Lung (tissue), 16 donors: Measurements from ENCODE around the gene MRPS11. TPM values are rescaled to one million over a fixed set of nuclear protein-coding genes. Genes with fewer than 3 reads are reported as not detected.

ENCODE experiments used
- ATAC-seq: fragments of 200-7000 bp; cut with Tn5 transposase; one replicate; pipeline ENCODE4 v1.9.1; 2020; ENCODE audit warnings: moderate number of reproducible peaks; ENCODE audit not compliant: insufficient read depth, low FRiP score
- DNase-seq, 3 donors: peaks; one replicate each; pipeline ENCODE4 v3.0.0-alpha.2; 2013 to 2017
- H3K27ac ChIP-seq, 2 donors: one replicate each; pipeline ENCODE4 v1.5.1; 2013; ENCODE audit warnings: mild to moderate bottlenecking in 2 of 2, moderate library complexity in 2 of 2, control low read depth in 1 of 2, inconsistent platforms in 1 of 2, low read depth in 1 of 2, low read length in 1 of 2
- H3K27me3 ChIP-seq, 3 donors: one replicate each; pipeline ENCODE4 v1.5.1; 2013; ENCODE audit warnings: low read length in 2 of 3; ENCODE audit not compliant: control insufficient read depth in 3 of 3, insufficient read depth in 3 of 3
- H3K36me3 ChIP-seq, 4 donors: one replicate each; pipeline ENCODE4 v1.5.1; 2013; ENCODE audit warnings: low read length in 4 of 4, mild to moderate bottlenecking in 1 of 4, moderate library complexity in 1 of 4; ENCODE audit not compliant: control insufficient read depth in 4 of 4, insufficient read depth in 4 of 4
- H3K4me1 ChIP-seq, 5 donors: one replicate each; pipeline ENCODE4 v1.5.1; 2013; ENCODE audit warnings: low read length in 5 of 5, mild to moderate bottlenecking in 2 of 5, moderate library complexity in 1 of 5; ENCODE audit not compliant: control insufficient read depth in 5 of 5, insufficient read depth in 5 of 5
- H3K4me3 ChIP-seq: one replicate; pipeline ENCODE4 v1.5.1; 2013; ENCODE audit warnings: mild to moderate bottlenecking, control low read depth, moderate library complexity
- H3K9ac ChIP-seq, 2 donors: one replicate each; pipeline ENCODE4 v1.5.1; 2013; ENCODE audit warnings: low read length in 2 of 2, control low read depth in 1 of 2; ENCODE audit not compliant: insufficient read depth in 1 of 2
- H3K9me3 ChIP-seq, 4 donors: one replicate each; pipeline ENCODE4 v1.5.1; 2013; ENCODE audit warnings: low read length in 3 of 4, mild to moderate bottlenecking in 1 of 4, moderate library complexity in 1 of 4; ENCODE audit not compliant: control insufficient read depth in 4 of 4, insufficient read depth in 3 of 4
- CTCF ChIP-seq: IDR thresholded peaks from 2 replicates; pipeline ENCODE4 v1.5.1; 2012; ENCODE audit warnings: mild to moderate bottlenecking; ENCODE audit errors: control extremely low read depth, extremely low read depth
- WGBS, 2 donors: extraction: QIAGEN DNeasy Blood & Tissue Kit; methylation state at CpG; one replicate each; pipeline ENCODE4 v1.1.7; 2013; 5-methylcytosine and 5-hydroxymethylcytosine counted together
- long read RNA-seq, 5 donors: transcript quantifications; one replicate each; lab custom pipeline, GENCODE V29; 2026
- polyA plus RNA-seq, 2 donors: library from polyadenylated mRNA; stranded (reverse); fragments of 200-250 nt; gene quantifications; one replicate each; pipeline ENCODE4 v1.2.1, GENCODE V29; 2013
- total RNA-seq, 2 donors: library from RNA; depleted of rRNA in 1 of 2; stranded (reverse); fragments of >200 nt in 1 of 2; gene quantifications; one replicate each; pipeline ENCODE4 v1.2.1, GENCODE V29; 2014 to 2021
- donor health status: control.
- donor health status: control.
- donor health status: Bipolar disorder and iron deficiency.
- donor health status: healthy.
- donor health status: DM: yes; HTN: yes; CAD: no.

Gene MRPS11
- total RNA-seq (10 to 100 TPM; 31.2 to 38.6 TPM), polyA plus RNA-seq (10 to 100 TPM; 36.6 to 43.4 TPM)
- long read RNA-seq, donor 1, transcript MRPS11-201 (6 exons, 3,644 nt) = major isoform, 10 of 20 reads
- long read RNA-seq, donor 1, partial matches to known transcripts = 0 of 20 reads
- long read RNA-seq, donor 1, other reads (novel, unspliced or antisense) = 8 of 20 reads
- long read RNA-seq, donor 2, transcript MRPS11-201 (6 exons, 3,644 nt) = major isoform, 5 of 7 reads
- long read RNA-seq, donor 2, partial matches to known transcripts = 0 of 7 reads
- long read RNA-seq, donor 2, other reads (novel, unspliced or antisense) = 0 of 7 reads
- long read RNA-seq, donor 3, partial matches to known transcripts = 0 of 8 reads
- long read RNA-seq, donor 3, other reads (novel, unspliced or antisense) = 0 of 8 reads
- long read RNA-seq, donor 4, transcript MRPS11-201 (6 exons, 3,644 nt) = major isoform, 6 of 10 reads
- long read RNA-seq, donor 4, partial matches to known transcripts = 0 of 10 reads
- long read RNA-seq, donor 4, other reads (novel, unspliced or antisense) = 0 of 10 reads
- long read RNA-seq, donor 5, transcript MRPS11-201 (6 exons, 3,644 nt) = major isoform, 13 of 23 reads
- long read RNA-seq, donor 5, partial matches to known transcripts = 0 of 23 reads
- long read RNA-seq, donor 5, other reads (novel, unspliced or antisense) = 10 of 23 reads

GRCh38 chr15:88467073-88467934 lies at the start of gene MRPS11, which contains the start of gene MRPL46:
TSS of gene MRPS11 (plus strand) at chr15:88467708. CDS start at chr15:88467718, 10 bp downstream.
TSS of gene MRPL46 (minus strand) at chr15:88467388. CDS start at chr15:88467377, 11 bp downstream.
- WGBS, 2 donors = 0 to 1% methylated on average over 55 of the region's 55 CpGs
- Histone ChIP-seq H3K9ac (peak within 1 kb of the TSS; percentile 70 to 98), H3K4me1 (peaks cover 0 to 20% (median 12%) of the 10 kb centered on the region in 5 donors), H3K27me3 (no peaks in the 10 kb centered on the region), H3K27ac (peak within 1 kb of the TSS; percentile 81 to 85), H3K4me3 (peak within 1 kb of the TSS; percentile 97), H3K9me3 (no peaks in the 10 kb centered on the region), H3K36me3 (peaks cover 12 to 23% (median 16%) of the 10 kb centered on the region in 4 donors)
- DNase-seq (peak; percentile 88 to 95 (median 94)), ATAC-seq (peak; percentile 95)
- no peak for TF ChIP-seq CTCF

GRCh38 chr15:88419830-88420229 lies 47.7 kb upstream of the MRPS11 start:
- H3K9me3 ChIP-seq = peaks cover 0 to 3% (median 0%) of the 10 kb centered on the region in 4 donors
- H3K9ac ChIP-seq = no peak overlapping the region
- no peak for DNase-seq
- TF ChIP-seq CTCF = no peak
- no peaks in the 10 kb centered on the region for H3K27me3 ChIP-seq
- no peaks in the 10 kb centered on the region for H3K36me3 ChIP-seq
- no peak overlapping the region for H3K27ac ChIP-seq
- no peak overlapping the region for H3K4me3 ChIP-seq
- no peaks in the 10 kb centered on the region for H3K4me1 ChIP-seq
- 58 to 79% methylated on average over 3 of the region's 3 CpGs for WGBS, 2 donors
- ATAC-seq = no peak

- peaks cover 0 to 3% (median 0%) of the 10 kb centered on the region in 4 donors for H3K9me3 ChIP-seq
- no peak overlapping the region for H3K27ac ChIP-seq
- ATAC-seq (no peak), DNase-seq (no peak)
- no peaks in the 10 kb centered on the region for H3K4me1 ChIP-seq
- H3K4me3 ChIP-seq = no peak overlapping the region
- no peaks in the 10 kb centered on the region for H3K36me3 ChIP-seq
- no peak overlapping the region for H3K9ac ChIP-seq
- H3K27me3 ChIP-seq = peaks cover 0 to 12% (median 0%) of the 10 kb centered on the region in 3 donors
- WGBS, 2 donors = 83 to 87% methylated on average over 8 of the region's 8 CpGs
- no peak for TF ChIP-seq CTCF
Observed at GRCh38 chr15:88423331-88423730, 44.2 kb upstream of the MRPS11 start.
